ENCODE data around the gene AP4M1. TPM values are rescaled to one million over a fixed set of nuclear protein-coding genes. Genes with fewer than 3 reads are reported as not detected.

The AP4M1 gene
- total RNA-seq, 2 donors from 2014 or later = 12.2 to 12.4 TPM

DNA sequence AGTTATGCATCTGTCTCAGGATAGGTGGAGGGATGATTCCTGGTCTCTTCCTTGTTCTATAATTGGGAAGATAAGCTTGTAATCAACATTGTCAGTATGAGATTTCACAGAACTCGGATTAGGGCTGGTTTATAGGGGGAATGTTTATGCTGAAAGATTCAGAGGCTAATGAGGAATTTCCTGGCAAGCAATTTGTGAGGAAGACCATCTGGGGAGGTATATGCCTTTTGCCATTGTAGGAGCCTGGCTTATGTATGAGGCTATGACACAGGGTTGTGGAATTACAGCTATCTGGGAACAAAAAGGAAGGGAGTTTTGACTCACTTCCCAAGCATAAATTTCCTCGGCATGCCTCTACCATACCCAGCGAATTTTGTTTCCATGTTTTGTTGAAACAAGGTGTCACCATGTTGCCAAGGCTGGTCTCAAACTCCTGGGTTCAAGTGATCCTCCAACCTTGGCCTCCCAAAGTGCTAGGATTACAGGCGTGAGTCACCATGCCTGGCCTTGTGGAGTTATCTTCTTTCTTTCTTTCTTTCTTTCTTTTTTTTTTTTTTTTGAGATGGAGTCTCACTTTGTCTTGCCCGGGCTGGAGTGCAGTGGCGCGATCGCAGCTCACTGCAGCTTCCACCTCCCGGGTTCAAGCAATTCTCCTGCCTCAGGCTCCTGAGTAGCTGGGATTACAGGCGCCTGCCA is 14.2 kb upstream of the AP4M1 start:
- H3K27ac ChIP-seq = no peak overlapping the region
- TF ChIP-seq, protein P1, sequence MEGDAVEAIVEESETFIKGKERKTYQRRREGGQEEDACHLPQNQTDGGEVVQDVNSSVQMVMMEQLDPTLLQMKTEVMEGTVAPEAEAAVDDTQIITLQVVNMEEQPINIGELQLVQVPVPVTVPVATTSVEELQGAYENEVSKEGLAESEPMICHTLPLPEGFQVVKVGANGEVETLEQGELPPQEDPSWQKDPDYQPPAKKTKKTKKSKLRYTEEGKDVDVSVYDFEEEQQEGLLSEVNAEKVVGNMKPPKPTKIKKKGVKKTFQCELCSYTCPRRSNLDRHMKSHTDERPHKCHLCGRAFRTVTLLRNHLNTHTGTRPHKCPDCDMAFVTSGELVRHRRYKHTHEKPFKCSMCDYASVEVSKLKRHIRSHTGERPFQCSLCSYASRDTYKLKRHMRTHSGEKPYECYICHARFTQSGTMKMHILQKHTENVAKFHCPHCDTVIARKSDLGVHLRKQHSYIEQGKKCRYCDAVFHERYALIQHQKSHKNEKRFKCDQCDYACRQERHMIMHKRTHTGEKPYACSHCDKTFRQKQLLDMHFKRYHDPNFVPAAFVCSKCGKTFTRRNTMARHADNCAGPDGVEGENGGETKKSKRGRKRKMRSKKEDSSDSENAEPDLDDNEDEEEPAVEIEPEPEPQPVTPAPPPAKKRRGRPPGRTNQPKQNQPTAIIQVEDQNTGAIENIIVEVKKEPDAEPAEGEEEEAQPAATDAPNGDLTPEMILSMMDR (IDR thresholded peaks at IDR 0.05) = no peak
- H3K27me3 ChIP-seq = no peaks in the 10 kb centered on the region
- H3K4me1 ChIP-seq = peaks cover 0 to 23% of the 10 kb centered on the region in 2 donors
- no peaks in the 10 kb centered on the region for H3K9me3 ChIP-seq
- no peak for DNase-seq (ENCODE audit: low spot score)
- H3K4me3 ChIP-seq = no peak overlapping the region
- H3K36me3 ChIP-seq = peaks cover 20% of the 10 kb centered on the region

DNA sequence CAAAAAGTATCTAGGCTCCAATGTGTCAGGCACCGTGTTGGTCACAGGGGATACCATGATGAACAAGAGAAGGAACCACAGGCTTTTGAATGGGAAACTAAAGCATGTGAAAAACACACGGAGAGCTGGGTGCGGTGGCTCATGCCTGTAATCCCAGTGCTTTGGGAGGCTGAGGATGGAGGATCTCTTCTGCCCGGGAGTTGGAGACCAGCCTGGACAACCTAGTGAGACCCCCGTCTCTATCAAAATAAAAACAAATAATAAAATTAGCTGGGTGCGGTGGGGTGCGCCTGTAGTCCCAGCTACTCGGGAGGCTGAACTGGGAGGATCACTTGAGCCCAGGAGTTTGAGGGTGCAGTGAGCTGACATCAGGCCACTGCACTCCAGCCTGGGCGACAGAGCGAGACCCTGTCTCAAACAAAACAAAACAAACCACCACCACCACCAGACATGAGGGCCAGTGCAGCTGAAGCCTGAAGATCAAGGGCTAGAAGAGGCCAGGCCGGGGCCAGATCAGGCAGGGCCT is 13.3 kb upstream of the AP4M1 start:
- Histone ChIP-seq H3K4me3 (peak overlapping the region; percentile 83 to 94), H3K27ac (peak overlapping the region; percentile 85 to 90), H3K27me3 (no peaks in the 10 kb centered on the region), H3K4me1 (peaks cover 0 to 17% of the 10 kb centered on the region in 2 donors), H3K9me3 (no peaks in the 10 kb centered on the region), H3K36me3 (peaks cover 30% of the 10 kb centered on the region)
- no peak for DNase-seq (ENCODE audit: low spot score)
- TF ChIP-seq, protein P1 (IDR thresholded peaks at IDR 0.05) = no peak

GRCh38 chr7:100088621-100089457 is 12.6 kb upstream of the AP4M1 start, which contains the start of gene COPS6:
Gene COPS6, plus strand, starts transcription at chr7:100088969. Its CDS starts 22 bp downstream, at chr7:100088991.
- H3K36me3 ChIP-seq = peaks cover 37% of the 10 kb centered on the region
- peaks cover 0 to 17% of the 10 kb centered on the region in 2 donors for H3K4me1 ChIP-seq

DNA sequence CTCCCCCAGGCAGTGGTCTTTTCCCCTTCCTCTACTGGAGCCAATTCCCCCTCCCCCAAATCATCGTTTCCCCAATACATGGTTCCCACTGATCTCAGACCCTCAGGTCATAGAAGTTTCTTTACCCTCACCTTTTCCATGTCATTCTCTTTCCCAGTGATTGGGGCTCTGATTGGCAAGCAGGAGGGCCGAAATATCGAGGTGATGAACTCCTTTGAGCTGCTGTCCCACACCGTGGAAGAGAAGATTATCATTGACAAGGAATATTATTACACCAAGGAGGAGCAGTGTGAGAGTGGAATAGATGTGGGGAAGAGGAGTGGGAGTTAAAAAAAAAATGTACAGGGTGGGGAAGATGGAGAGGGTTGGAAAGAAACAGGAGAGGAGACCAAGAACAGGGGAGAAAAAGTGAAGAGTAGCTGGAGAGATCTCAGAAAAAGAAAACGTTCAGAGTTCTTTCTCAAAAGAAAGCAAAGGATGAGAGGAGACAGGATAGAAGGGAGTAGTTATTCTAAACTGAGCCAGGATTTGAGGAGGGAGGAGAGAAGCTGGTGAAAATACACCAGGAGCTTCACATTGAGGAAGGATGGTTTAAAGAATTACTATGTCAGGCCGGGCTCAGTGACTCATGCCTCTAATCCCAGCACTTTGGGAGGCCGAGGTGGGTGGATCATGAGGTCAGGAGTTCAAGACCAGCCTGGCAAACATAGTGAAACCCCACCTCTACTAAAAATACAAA is 11.8 kb upstream of the AP4M1 start:
- H3K4me1 ChIP-seq = peaks cover 0 to 17% of the 10 kb centered on the region in 2 donors
- peaks cover 45% of the 10 kb centered on the region for H3K36me3 ChIP-seq
- no peaks in the 10 kb centered on the region for H3K9me3 ChIP-seq
- H3K27ac ChIP-seq = peak overlapping the region; percentile 85 to 90
- DNase-seq (ENCODE audit: low spot score) = no peak
- no peaks in the 10 kb centered on the region for H3K27me3 ChIP-seq
- peak overlapping the region; percentile 83 to 94 for H3K4me3 ChIP-seq
- TF ChIP-seq, protein P1 (IDR thresholded peaks at IDR 0.05) = no peak

More at GRCh38 chr7:100088621-100089457, 12.6 kb upstream of the AP4M1 start, which contains the start of gene COPS6:
- Histone ChIP-seq H3K27me3 (no peaks in the 10 kb centered on the region), H3K4me3 (peak within 1 kb of the TSS; percentile 83 to 94), H3K9me3 (no peaks in the 10 kb centered on the region), H3K27ac (peak within 1 kb of the TSS; percentile 85 to 90)
- peak; percentile 78 for DNase-seq (ENCODE audit: low spot score)
- TF ChIP-seq, protein P1 (IDR thresholded peaks at IDR 0.05) = peak in 1 of 2 donors; percentile 18
